HG02884 (cell line): Measurements from ENCODE around the gene CNIH4.
"Not testable (repeated sequence)": the region's sequence is repeated elsewhere in the genome, so short reads cannot be mapped to it uniquely, and the experiment has no call there.

Experiments used
- ATAC-seq: cut with Tn5 transposase; IDR thresholded peaks from one replicate; pipeline ENCODE4 v1.9.1; 2021; ENCODE audit warnings: mild to moderate bottlenecking, moderate library complexity; ENCODE audit not compliant: unreplicated experiment

The CNIH4 gene

GRCh38 chr1:224348137-224348536 lies 8.5 kb upstream of the CNIH4 start:
- ATAC-seq, result no peak

DNA sequence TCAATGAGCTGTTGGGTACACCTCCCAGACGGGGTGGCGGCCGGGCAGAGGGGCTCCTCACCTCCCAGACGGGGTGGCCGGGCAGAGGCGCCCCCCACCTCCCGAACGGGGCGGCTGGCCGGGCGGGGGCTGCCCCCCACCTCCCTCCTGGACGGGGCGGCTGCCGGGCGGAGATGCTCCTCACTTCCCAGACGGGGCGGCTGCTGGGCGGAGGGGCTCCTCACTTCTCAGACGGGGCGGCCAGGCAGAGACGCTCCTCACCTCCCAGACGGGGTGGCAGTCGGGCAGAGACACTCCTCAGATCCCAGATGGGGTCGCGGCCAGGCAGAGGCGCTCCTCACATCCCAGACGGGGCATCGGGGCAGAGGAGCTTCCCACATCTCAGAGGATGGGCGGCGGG lies 7.0 kb upstream of the CNIH4 start:
- ATAC-seq, result not testable (repeated sequence)

- ATAC-seq, result not testable (repeated sequence)
These were observed 4.1 kb upstream of the CNIH4 start for GRCh38 chr1:224352436-224353085.

DNA sequence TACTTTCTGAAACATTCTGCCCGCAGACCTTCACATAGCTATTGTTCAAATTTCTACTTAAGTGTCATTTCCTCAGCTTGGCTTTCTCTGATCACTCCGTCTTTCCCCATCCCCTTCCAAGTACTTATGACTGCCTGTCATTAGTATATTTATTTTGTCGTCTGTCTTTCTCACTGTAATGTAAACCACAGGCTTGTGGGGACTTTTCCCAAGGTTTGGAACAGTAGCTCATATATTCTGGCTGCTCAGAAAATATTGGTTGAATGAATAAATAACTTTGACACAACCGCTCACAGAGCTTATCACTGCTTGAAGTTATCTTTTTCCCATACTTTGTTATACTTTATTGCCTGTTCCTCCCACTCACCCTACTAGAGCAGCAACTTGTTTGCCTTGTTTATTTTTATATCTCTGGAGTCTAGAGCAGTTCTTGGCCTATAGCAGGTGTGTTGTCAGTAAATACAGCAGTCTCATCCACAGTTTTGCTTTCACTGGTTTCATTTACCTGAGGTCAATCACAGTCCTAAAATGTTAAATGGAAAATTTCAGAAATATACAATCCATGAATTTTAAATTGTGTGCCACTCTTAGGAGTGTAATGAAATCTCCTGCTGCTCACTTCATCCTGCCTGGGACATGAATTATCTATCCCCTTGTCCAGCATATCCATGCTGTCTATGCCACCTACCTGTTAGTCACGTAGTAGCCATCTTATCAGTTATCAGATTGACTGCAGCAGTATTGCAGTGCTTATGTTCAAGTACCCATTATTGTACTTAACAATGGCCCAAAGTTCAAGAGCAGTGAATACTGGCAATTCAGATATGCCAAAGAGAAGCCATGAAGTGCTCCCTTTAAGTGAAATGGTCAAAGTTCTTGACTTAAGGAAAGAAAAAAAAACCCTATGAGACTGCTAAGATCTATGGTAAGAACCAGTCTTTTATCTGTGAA lies 2.4 kb upstream of the CNIH4 start:
- ATAC-seq, result no peak

DNA sequence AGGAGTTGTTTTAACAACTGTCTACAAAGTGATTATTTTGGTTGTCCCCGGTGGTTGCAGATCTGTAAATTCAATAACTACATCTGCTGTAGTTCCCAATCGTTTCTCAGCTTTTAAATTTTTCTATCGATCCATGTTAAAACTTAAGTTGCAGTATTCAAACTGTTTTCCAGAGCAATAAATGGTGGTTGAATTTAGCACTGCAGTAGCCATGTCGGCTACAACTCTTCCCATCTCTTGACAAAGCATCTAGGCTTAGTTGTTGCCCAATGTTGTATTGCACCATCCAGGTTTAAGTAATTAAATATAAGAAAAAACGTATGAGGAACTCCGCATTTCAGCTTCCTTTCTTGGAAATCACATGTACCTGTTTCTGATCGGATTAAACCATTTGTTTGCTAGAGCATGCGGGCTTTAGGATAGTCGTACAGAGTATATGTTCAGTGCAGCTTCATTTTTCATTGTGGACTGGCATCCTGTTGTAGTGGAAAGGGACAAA lies 996 bp downstream of the CNIH4 start:
- no peak for ATAC-seq

- ATAC-seq, result no peak
These were observed 1.6 kb downstream of the CNIH4 start for GRCh38 chr1:224358237-224358636.

DNA sequence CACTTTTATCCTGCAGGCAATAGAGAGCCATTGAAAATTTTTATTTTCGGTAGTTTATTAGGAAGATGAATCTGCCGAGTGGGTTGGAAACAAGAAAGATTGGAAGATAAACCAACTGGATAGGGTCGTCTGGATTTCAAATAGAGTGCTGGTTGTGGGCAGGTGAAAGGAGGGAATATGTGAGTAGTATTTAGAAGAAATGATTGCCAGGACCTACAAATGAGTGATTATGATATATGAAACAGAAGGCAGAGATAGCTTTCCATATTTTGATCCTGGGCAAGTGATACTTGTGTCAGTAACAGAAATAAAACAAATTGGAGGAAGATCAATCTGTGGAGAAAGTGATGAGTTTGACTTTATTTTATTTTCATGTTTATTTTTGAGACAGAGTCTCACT lies 2.5 kb downstream of the CNIH4 start:
- no peak for ATAC-seq

DNA sequence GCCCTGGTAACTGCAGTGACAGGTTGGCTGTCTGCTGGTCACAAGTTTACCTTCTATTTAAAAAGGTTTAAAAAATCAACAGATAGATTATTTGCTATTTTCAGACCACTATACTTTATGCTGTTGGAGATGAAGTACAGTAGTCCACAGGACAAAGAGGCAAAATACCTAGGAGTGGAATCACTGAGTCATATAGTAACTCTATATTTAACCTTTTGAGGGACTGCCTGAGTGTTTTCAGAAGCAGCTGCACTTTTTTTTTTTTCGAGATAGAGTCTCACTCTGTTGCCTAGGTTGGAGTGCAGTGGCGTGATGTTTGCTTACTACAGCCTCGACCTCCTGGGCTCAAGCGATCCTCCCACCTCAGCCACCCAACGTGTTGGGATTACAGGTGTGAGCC lies 11.7 kb downstream of the CNIH4 start:
- ATAC-seq, result peak; percentile 97

DNA sequence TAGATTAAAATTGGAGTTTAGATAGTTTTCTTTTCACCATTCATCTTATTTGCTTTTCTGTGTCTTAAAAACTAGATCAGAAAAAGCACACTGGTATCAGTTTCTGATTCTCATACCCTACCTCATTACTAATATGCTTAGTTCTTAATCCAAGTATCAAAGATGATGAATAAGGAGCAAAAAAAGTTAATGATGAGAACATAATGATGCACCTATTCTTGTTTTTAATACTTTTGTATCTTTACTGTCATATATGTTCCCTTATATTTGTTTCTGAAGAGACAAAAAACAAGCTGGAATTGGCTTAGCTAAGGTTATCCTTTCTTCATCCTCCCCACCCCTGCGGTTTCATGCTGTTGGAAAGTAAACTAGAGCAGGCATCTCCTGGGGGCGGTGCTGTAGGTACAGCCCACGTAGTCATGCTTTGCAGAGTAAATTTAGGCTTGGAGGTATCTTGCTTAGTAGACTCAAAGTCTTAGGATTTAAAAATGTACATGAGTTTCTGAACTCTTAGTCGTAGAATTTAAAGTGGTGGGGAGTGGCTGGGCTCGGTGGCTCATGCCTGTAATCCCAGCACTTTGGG lies 16.4 kb downstream of the CNIH4 start:
- ATAC-seq, result no peak

DNA sequence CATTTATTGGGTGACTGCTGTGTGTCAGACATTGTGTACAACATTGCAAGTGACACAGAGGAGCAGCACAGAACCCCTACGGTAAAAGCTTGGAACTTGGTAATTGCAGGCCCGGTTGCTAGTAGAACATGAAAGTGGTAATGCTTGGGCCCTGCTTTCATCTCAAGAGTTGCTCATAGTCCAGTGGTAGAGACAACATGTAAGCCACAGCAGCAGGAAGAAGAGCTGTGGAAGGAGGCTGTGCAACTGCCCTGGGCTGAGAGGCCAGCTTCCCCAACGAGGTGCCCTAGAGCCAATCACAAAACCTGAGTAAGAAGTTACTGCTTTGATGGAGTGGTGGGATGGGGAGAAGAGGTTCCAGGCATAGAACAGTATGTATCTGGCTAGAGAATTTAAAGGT lies 18.4 kb downstream of the CNIH4 start:
- ATAC-seq, result no peak

- ATAC-seq, result peak; percentile 47
These were observed 21.0 kb downstream of the CNIH4 start for GRCh38 chr1:224377676-224378006.

- ATAC-seq, result peak; percentile 37
These were observed 22.4 kb downstream of the CNIH4 start for GRCh38 chr1:224378855-224379631.

DNA sequence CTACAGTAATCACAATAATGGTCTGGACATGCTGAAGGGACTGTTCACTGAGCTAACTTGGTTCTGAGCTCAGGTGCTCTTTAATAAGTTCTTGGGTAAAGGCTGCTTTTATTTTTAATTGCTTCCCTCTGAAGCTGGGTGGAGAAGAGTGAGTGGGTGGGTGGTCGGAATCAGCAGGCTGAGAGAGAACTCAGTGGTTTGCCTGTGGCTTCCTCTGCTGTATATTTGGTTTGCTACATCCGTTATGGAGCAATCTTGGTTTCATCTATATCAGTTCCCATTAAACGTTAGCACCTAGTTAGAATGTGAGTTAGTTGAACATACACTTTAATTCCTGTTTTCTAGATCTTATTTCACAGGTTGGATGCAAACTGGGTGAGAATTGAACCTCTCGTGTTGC lies 23.3 kb downstream of the CNIH4 start:
- ATAC-seq, result peak; percentile 61

GRCh38 chr1:224381880-224382548 lies 25.3 kb downstream of the CNIH4 start:
- ATAC-seq, result no peak

DNA sequence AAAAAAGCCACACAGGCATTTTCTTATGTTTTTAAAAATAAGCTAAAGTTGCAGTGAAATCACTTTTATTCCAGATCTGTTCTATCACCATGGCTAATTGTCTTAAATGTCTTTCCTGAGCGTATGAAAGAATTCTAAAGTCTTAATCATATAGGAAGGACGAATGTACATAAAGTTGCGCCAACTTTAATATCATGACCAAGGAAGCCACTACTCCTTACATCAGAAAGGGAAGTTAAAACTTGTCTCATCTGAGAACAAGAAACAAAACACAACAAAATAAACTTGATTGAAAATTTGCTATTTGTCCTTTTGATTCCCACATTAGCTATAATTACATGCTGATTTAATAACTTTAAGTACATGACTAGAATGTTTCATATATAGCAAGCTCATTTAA lies 26.5 kb downstream of the CNIH4 start:
- no peak for ATAC-seq

- ATAC-seq, result no peak
These were observed 30.7 kb downstream of the CNIH4 start for GRCh38 chr1:224387302-224387912.

GRCh38 chr1:224387943-224388342 lies 31.3 kb downstream of the CNIH4 start:
- no peak for ATAC-seq

- no peak for ATAC-seq
These were observed 33.8 kb downstream of the CNIH4 start for GRCh38 chr1:224390517-224390916.

- no peak for ATAC-seq
These were observed 36.0 kb downstream of the CNIH4 start for GRCh38 chr1:224392411-224393249.
